ENCODE data around the gene HORMAD2.

HORMAD2 gene

DNA sequence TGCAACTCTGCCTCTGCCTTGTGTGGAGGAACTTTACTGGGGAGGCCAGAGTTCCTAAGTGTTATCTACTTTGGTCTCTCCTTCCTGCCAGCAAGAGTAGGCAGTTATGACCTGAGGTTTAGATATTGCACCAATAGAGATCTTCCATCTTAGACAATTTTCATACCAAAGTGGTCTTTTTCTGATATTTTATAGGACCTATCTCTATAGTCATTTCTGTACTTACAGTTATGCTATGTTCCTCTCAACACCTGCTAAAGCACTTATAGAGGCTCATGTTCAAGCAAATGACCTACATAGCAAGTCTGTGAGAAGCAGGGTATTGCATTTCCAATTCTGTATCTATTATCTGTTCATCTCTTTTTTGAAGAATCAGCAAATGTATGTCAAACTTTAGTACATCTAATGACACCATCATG lies 80.8 kb downstream of the HORMAD2 start:
- DNase-seq (ENCODE audit: low spot score) (no peak), FAIRE-seq (no peak)

DNA sequence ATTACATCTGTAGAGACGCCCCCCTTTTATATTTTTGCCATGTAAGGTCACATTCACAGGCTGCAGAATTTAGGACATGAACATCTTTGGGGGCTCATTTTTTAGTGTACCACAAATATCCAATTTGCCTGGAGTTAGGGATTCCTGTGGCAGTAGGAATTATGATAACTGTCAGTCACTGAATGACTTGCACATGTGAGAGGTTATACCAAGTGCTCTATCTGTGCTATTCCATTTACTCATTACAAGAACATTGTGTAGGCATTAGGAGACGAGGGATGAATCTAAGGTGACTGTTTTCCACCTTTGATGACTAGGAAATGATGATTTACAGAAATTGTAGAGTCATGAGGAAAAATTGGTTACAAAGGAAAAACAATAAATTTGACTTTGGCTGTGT lies 87.0 kb downstream of the HORMAD2 start:
- DNase-seq (ENCODE audit: low spot score) (no peak), FAIRE-seq (no peak)

DNA sequence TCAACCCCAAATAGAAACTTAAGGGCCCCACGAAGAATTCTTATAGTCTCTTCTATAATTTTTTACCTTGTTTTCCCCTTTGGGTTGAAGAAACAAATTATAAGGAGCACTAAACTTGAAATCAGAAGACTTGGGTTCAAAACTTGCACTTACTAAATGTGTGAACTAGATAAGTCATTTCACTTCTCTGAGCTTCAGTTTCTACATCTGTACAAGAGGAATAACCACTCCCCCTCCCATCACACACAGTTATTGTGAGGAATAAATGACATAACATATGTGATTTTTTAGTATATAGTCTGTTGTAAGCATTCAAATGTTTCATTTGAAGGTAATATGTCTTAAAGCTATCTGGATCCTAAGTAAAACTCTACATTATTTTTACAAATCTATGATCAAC lies 87.5 kb downstream of the HORMAD2 start:
- FAIRE-seq (no peak), DNase-seq (ENCODE audit: low spot score) (no peak)

DNA sequence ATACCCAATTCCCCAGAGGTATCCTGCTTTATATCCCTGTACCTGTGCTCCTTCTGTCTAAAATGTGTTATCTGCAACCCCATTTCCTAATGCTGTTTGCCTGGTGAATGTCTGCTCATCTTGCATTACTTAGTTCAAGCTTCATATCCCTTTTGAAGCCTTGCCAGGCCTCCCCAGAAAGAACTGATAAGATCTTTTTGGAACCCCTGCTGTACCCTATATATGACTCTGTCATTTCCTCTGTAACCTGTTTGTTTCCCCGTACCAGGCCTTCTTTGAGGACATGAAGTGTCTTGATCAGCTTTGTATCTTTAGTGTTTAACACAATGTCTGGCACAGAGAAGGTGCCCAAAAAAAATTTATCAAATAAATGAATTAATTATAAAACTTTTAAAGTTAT lies 88.7 kb downstream of the HORMAD2 start:
- FAIRE-seq (no peak), DNase-seq (ENCODE audit: low spot score) (no peak)

DNA sequence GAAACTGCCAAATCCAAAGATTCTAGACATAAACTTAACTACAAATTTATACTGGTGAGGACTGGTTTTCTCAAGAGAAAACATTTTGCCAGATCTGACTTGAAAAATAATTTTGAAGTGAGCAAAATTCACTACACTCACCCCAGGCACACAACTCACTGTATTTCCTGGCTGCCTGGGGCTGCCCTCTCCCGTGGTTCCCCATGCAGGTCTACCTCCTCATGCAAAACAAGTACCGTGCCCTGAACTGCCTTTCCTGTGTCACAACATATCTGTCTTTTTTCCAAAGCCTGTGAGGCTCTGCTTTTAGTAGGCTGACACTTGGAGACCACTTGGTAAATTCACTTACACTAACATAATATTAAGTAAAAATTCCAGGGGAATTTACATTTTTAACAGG lies 89.9 kb downstream of the HORMAD2 start:
- DNase-seq (ENCODE audit: low spot score), result no peak
- FAIRE-seq, result no peak

DNA sequence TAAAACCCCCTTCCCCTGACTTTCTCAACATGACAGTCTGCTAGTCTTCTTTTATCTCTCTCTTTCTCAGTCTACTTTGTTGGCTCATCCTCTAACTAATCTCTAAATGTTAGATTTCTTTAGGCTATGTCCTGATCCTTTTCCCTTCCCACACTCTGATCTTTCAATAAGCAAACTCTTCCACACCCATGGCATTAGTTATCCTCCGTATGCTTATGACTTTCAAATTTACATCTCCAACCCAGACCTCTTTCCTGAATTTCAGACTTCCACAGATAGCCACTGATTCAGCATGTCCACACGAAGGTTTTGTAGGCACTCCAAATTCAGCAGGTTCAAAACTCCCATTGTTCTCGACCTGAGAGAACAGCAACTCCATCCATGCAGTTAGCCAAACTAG lies 90.7 kb downstream of the HORMAD2 start:
- FAIRE-seq (no peak), DNase-seq (ENCODE audit: low spot score) (no peak)

DNA sequence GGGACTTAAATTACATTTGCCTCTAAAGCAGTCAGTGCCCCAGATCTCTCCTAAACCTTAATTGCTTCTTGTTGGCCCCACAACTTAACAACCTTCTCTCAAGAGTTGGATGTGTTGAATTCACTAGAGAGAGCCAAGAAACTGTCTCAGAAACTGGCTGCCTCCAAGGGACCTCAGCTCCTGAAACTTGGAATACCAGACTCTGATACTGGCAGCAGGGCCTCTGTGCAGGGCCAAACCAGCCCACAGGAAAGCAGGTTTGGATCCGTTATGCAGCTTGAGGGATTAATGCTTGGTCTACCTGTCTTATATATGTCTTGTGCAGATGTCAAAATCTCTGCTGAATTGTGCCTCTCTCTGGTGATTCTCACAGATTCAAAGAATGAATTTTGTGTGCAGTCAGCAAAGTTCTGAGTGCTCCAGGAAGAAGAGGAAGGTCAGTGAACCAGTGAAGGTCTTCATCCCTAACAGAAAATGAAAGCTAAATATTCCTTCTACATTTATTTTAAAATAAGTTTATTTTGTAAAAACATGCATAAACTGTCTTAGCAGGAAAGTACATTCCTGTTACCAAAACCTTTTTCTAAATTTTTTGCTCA lies 95.5 kb downstream of the HORMAD2 start:
- no peak for FAIRE-seq
- DNase-seq (ENCODE audit: low spot score), result no peak

DNA sequence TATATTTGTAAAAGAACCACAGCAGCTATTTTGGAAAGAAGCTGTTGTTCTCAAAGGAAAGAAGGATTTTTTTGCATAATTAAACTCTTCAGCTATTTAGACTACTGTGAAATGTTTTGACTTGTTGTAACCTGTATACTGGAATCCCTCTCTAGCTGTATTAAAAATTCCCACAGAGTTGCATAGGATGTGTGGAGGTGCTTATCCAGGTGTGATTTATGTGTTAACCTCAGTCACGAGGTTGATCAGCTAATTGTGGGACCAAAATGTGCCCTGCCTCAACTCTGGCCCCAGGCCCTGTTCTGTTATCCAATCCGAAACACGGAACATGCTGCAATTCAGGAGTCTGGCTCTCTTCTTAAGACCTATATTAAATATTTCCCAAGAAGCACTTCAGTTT lies 96.2 kb downstream of the HORMAD2 start:
- FAIRE-seq, result no peak
- no peak for DNase-seq (ENCODE audit: low spot score)

DNA sequence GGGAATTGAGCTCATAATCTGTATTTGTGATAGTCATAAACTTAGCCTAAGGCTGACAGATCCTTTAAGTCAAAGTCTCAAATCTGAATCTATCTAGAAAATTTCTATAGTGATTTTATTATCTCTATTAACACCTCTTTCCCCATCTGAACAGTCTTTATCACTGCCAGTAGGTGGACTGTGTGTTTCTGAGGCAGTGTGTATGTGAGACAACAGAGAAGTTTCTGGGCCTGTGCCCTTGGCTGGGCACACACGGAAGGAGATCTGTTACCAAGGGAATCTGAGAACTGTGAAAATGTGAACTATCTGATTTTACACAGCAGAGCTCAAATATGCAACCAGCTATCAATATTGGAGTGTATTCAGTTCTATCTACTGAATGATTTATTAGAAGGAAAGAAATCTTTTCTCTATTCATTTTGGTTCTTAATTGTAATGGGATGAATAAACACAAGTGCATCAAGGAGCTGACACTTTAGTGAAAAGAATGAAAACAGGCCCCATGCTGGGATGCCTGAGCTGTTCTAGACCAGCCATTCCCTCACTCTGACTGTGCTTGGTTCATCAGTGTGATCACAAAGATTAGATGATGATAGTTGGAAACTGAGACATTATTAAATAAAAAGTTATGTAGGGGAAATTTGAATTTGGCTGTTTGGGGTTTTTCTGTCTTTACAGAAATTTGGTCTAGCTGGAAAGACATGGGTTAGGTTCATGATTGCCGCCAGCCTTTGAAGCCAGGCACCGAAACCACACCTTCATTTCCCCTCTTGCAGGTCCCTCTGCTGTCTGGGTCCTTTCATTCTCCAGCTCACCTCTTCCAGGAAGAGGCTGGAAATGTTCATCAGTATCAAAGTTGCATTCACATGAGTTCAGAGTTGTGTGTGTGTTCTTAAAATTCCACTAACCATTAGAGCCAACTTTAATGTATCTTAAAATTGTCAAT lies 98.2 kb downstream of the HORMAD2 start:
- DNase-seq (ENCODE audit: low spot score), result no peak
- FAIRE-seq, result no peak

DNA sequence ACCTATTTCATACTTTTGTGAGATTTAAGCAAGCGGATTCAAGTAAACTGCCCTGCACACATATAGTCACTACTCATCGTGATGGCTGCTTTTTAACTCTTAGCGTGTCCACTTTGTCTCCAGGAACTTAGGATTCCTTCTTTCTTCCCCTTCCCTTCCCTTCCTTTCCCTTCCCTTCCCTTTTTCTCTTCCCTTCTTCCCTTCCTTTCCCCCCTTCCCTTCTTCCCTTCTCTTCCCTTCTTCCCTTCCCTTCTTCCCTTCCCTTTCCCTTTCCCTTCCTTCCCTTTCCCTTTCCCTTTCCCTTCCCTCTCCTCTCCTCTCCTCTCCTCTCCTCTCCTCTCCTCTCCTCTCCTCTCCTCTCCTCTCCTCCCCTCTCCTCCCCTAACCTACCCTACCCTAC lies 100.4 kb downstream of the HORMAD2 start:
- FAIRE-seq (no peak), DNase-seq (ENCODE audit: low spot score) (no peak)

DNA sequence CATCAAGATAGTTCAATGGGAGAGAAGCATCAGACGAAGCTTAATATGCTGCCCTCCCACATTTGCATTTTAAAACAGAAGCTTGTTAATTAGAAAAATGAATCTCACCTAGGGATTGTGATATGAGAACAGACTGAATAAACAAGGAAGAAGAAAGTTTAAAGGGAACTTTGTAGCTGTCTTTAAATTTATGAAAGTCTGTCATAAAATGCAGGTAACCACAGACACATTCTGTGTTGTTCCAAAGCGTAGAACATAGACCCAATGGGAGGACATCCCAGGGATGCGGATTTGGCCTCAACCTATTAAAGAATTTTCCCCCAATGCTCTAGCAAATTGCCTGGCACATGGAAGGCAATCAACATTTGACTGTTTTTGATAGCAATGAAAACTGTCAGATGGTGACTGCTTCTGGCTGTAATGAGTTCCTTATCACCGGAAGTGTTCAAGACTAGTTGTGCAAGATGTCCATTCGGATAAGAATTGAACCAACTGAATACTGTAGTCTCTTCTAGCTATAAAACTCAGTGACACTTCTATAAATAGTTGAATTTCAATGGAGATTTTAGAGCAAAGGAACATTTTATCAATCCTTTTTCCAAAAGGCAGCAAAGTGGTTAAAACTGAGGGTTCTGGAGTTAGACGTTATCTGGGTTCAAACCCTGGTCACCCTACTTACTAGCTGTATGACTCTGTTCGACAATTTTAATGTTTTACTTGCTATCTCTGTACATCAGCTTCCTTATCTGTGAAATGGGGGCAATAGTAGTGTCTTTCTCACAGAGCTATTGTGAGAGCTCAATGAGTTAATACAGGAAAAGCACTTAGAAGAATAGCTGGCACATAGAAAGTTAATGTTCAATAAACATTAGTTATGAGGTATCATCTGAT lies 101.4 kb downstream of the HORMAD2 start:
- DNase-seq (ENCODE audit: low spot score) (peak; percentile 30), FAIRE-seq (no peak)

DNA sequence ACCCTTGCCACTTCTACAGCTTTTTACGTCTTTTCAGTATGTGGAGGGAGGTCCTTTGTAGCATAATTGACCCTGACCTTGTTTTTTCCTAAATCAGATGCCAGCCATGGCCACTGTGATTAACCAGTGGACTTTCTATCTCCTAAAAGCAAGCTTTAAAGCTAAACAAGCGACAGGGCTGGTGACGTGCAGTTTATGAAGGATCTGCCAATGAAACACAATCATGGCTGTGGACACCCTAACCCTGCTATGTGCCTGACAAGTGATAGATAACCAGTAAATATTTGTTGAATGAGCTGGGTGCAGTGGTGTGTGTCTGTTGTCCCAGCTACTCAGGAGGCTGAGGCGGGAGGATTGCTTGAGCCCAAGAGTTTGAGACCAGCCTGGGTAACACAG lies 102.1 kb downstream of the HORMAD2 start:
- peak; percentile 97 for DNase-seq (ENCODE audit: low spot score)
- peak; percentile 96 for FAIRE-seq

DNA sequence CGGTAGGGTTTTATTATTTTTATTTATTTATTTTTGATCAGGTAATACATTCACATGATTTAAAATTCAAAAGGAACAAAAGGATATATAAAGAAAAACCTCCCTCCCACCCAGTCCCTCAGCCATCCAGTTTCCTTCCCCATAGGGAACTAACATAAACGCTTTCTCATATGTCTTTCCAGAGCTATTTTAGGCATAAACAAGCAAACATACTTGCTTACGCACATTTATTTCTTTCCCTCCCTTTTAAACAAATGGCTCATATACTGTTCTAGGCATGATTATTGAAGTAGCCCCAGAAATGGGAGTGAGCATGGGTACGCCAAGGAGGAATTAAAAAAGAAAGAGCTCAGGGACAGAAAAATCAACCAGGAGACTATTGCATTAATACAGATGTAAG lies 102.6 kb downstream of the HORMAD2 start:
- FAIRE-seq (no peak), DNase-seq (ENCODE audit: low spot score) (no peak)

DNA sequence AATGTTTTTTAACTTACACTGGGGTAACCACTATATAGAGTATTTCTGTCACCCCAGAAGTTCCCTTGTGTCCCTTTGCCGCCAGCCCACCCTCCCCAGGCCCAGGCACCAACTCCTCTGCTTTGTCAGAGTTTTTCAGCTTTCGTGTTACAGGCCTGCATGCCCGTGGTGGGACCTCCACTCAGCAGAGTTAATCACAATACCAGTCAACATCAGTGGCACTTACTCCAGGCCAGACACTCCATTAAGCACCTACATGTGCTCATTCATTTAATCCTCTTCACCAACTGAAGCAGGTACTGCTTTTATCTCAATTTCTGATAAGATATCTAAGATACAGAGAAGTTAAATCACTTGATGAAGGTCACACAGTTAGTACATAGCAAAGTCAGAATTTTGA lies 103.0 kb downstream of the HORMAD2 start:
- DNase-seq (ENCODE audit: low spot score), result no peak
- FAIRE-seq, result no peak

DNA sequence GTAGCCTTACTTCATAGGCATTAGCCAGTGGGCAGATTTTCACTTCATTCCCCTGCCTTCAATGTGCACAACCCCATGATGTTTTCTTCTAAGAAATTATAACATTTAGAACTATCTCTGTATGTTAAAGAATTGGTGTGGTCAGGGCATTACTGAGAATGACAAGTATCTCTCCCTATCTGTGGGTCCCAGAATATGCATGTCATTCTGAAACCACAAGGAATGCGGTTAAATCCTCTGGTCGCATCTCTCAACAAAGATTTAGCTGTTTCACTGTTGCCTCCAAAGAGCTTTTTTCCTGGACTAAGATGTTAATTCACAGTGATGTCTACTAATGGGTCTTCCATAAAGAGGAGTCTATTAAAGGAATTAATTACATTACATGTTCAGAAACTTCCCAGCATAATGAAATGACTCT lies 103.6 kb downstream of the HORMAD2 start:
- FAIRE-seq, result peak; percentile 97
- peak; percentile 75 for DNase-seq (ENCODE audit: low spot score)

DNA sequence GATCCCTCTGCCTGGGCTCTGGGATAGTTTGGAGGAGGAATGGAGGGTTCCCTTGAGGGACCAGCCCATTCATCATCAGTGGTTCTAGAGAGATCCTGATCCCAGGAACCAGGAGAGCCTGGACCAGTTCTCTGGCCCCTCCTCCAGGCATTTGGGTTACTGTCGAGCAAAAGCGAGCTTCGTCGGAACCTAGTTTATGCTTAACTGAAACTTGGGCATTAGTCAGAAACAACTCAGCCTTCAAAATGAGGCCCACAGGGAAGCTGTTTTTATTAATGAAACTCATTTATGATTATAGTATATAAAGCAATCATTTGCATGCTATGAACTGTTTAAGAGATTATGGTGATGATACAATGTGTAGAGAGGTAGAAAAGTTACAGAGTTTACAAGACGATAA lies 104.9 kb downstream of the HORMAD2 start:
- FAIRE-seq (peak; percentile 90), DNase-seq (ENCODE audit: low spot score) (peak; percentile 31)

DNA sequence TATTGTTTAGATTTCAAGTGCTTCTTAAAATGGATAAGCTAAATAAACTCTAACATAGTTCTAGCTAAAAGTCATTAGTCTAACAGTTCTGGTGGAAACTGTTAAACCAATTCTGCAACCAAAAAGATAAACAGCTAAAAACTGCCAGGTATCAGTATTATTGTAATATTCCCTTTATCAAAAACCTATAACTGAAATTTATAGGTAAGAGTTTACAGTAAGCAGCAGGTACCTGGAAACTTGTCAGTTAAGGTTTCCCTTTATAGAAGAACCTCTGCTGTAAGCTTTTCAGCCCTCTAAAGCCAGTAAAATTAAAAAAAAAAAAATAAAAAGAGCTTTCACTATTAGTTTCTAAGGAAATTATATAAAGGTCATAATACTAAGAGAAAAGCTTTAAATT lies 105.3 kb downstream of the HORMAD2 start:
- DNase-seq (ENCODE audit: low spot score) (no peak), FAIRE-seq (no peak)

DNA sequence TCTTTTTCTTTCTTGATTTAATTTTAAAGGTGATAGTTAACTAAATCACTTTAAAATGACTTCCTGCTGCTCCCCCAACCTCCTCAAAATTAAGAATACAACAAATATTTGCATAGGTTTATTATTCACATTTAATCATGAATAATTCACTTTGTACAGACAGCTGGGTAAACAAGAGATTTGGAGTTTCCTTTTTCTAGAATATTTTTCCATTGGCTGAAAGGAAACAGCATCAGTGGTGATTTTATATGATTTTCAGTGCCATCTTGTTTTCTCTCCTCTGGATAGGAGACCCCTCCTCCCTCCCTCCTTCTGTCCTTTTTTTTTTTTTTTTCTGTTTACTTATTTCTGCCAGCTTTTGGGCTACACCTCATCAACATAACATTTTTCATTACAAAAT lies 105.8 kb downstream of the HORMAD2 start:
- peak; percentile 63 for FAIRE-seq
- DNase-seq (ENCODE audit: low spot score), result no peak

DNA sequence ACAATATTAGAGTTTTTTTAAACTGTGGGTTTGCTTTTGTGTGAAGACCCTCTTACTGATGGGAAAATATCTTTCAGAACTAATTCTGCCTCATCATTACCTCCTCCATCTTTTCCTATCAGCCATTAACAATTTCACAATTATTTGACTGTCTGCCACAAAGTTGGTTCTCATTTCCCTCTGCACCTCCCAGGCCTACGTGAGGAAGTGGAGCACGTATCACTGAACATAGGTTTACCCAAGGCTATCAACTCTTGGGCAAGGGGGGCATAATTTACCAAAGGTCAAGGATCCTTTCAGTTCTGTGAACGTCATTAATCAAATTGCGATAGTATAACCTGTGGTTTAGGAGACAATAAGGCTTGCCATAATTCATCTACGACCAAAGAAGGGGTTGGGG lies 106.2 kb downstream of the HORMAD2 start:
- FAIRE-seq (peak; percentile 90), DNase-seq (ENCODE audit: low spot score) (peak; percentile 60)

DNA sequence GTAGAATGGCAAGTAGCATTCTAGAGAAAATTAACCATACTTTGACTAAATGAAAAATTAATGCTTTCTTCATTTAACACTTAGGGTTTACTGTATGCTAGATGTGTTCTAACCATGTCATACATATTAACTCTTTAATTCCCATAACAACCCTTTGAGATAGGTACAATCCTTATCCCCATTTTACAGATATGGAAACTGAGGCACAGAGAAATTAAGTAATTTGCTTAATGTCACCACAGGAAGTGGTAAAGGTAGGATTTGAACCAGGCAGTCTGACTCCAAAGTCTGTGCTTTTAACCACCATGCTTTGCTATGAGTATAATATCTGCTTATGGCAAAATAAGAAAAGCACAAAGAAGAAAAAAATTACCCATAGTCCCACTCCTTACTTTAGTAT lies 106.8 kb downstream of the HORMAD2 start:
- DNase-seq (ENCODE audit: low spot score) (no peak), FAIRE-seq (no peak)

DNA sequence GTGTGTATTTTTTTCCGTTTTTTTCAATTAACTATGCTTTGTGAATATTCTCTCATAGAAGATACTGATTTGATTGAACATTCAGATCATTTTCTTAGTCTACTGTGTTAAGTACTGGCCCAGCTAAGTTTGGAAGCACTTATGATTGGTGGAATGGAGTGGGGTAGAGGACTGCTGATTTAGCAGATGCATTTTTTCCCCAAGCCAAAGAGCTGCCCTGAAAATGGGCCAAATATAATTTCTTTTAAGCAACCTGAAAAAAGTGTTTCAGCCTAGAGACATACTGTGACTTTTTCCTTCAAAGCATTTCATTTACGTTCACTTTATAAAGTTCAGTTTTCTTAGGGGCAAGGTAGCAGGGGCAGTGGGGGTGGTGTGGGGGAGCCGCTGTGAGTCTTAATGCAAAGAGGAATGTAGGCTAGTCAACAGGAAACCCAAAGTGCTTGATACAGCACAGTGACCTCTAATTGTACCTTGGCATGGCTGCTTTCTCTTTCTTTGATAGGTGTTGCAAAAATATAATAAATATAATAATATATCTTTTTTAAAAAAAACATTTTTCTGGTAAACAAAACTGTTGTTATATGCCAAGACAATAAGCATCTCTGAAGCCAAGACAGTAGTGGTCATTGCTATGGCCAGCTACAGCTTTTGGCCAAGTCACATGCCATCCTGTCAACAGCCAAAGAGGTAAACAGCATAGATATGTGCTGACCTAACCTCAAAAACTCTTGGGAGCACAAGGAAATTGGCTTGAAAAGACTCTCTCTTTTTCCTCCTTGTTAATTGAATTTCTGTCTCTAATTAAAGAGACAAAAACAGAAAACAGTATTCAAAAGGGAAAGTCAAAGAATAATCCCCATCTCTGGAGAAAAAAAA lies 107.5 kb downstream of the HORMAD2 start:
- FAIRE-seq (no peak), DNase-seq (ENCODE audit: low spot score) (no peak)
